Activated CD4-positive, alpha-beta T cell treated with anti-CD3 and anti-CD28 coated beads, Interleukin-2, amount 10 ng/mL, durations not matched to agents 7 days and 5 days (primary cell): ENCODE results near the gene C11orf71. TPM values are rescaled to one million over a fixed set of nuclear protein-coding genes. Genes with fewer than 3 reads are reported as not detected.

Experiments
- CTCF ChIA-PET: fragments of 350-600 bp; sonication (Branson Sonifier 250); formaldehyde crosslinking; loops from one replicate; lab custom pipeline; 2021; ENCODE audit warnings: antibody characterized with exemption; lab: Charles Lee
- POLR2A ChIA-PET: fragments of 350-600 bp; sonication (Branson Sonifier 250); formaldehyde crosslinking; loops from one replicate; lab custom pipeline; 2021; ENCODE audit warnings: antibody characterized with exemption; lab: Charles Lee
- DNase-seq: peaks from one replicate; pipeline ENCODE4 v3.0.0-alpha.2; 2020
- H3K27ac Mint-ChIP-seq: one replicate; pipeline ENCODE4 v1.8.0; 2021; ENCODE audit warnings: mild to moderate bottlenecking, moderate library complexity, mixed read lengths
- H3K27me3 Mint-ChIP-seq: one replicate; pipeline ENCODE4 v1.8.0; 2021; ENCODE audit warnings: mixed read lengths
- H3K36me3 Mint-ChIP-seq: one replicate; pipeline ENCODE4 v1.8.0; 2021; ENCODE audit warnings: low read depth, mixed read lengths
- H3K4me1 Mint-ChIP-seq: one replicate; pipeline ENCODE4 v1.8.0; 2021; ENCODE audit warnings: mixed read lengths
- H3K4me3 Mint-ChIP-seq: one replicate; pipeline ENCODE4 v1.8.0; 2021; ENCODE audit warnings: mild to moderate bottlenecking, moderate library complexity, mixed read lengths
- H3K9me3 Mint-ChIP-seq: one replicate; pipeline ENCODE4 v1.8.0; 2021; ENCODE audit warnings: mixed read lengths
- total RNA-seq, 2 experiments: library from RNA; stranded (reverse); gene quantifications; one replicate each; pipeline ENCODE4 v1.2.3, GENCODE V29; 2021

The C11orf71 gene
- total RNA-seq = 1 to 10 TPM; 6.7 to 7.4 TPM

GRCh38 chr11:114400216-114400914, at the start of gene C11orf71, which contains the start of gene RBM7:
C11orf71 (minus strand) TSS chr11:114400511; CDS start chr11:114400331, 180 bp downstream.
RBM7 (plus strand) TSS chr11:114400666; CDS start chr11:114400672, 6 bp downstream.
- CTCF ChIA-PET = interaction anchor here (0.6 kb wide), 2 partner anchors 9 to 13 kb away, joined by 3 to 5 read pairs; no protein-coding TSS in a partner anchor
- H3K27me3 Mint-ChIP-seq = peaks cover 1% of the 10 kb centered on the region
- peaks cover 37% of the 10 kb centered on the region for H3K36me3 Mint-ChIP-seq
- peak within 1 kb of the TSS; percentile 94 for H3K4me3 Mint-ChIP-seq
- no peaks in the 10 kb centered on the region for H3K9me3 Mint-ChIP-seq
- H3K4me1 Mint-ChIP-seq = peaks cover 49% of the 10 kb centered on the region
- POLR2A ChIA-PET = no interaction called here
- H3K27ac Mint-ChIP-seq = peak within 1 kb of the TSS; percentile 99
- DNase-seq = peak; percentile 98

- POLR2A ChIA-PET = interaction anchor here (0.8 kb wide), 1 partner anchor 11 kb away, joined by 4 read pairs; the partner anchor contains the start of gene REXO2
- Mint-ChIP-seq H3K27ac (no peak overlapping the region), H3K4me1 (peaks cover 5% of the 10 kb centered on the region), H3K4me3 (no peak overlapping the region), H3K36me3 (peaks cover 51% of the 10 kb centered on the region), H3K9me3 (no peaks in the 10 kb centered on the region), H3K27me3 (no peaks in the 10 kb centered on the region)
- CTCF ChIA-PET = no interaction called here
- DNase-seq = no peak
These were observed 49.5 kb upstream of the C11orf71 start for GRCh38 chr11:114449845-114450244.

- Mint-ChIP-seq H3K36me3 (peaks cover 59% of the 10 kb centered on the region), H3K27ac (no peak overlapping the region), H3K4me3 (no peak overlapping the region), H3K9me3 (no peaks in the 10 kb centered on the region), H3K27me3 (no peaks in the 10 kb centered on the region), H3K4me1 (peaks cover 5% of the 10 kb centered on the region)
- ChIA-PET POLR2A (interaction anchor here (0.8 kb wide), 1 partner anchor 10 kb away, joined by 4 read pairs; the partner anchor contains the start of gene REXO2), CTCF (no interaction called here)
- no peak for DNase-seq
These were observed 48.6 kb upstream of the C11orf71 start for GRCh38 chr11:114448749-114449482.

- H3K4me3 Mint-ChIP-seq = no peak overlapping the region
- no peak overlapping the region for H3K27ac Mint-ChIP-seq
- H3K9me3 Mint-ChIP-seq = no peaks in the 10 kb centered on the region
- H3K27me3 Mint-ChIP-seq = no peaks in the 10 kb centered on the region
- no peak for DNase-seq
- H3K36me3 Mint-ChIP-seq = peaks cover 56% of the 10 kb centered on the region
- H3K4me1 Mint-ChIP-seq = peaks cover 5% of the 10 kb centered on the region
- ChIA-PET POLR2A (no interaction called here), CTCF (no interaction called here)
These were observed 47.6 kb upstream of the C11orf71 start for GRCh38 chr11:114447892-114448291.

- H3K9me3 Mint-ChIP-seq = no peaks in the 10 kb centered on the region
These were observed 47.1 kb upstream of the C11orf71 start for GRCh38 chr11:114447444-114447843.

GRCh38 chr11:114442536-114442935, 42.2 kb upstream of the C11orf71 start:
- no peak for DNase-seq
- no peak overlapping the region for H3K27ac Mint-ChIP-seq
- no peak overlapping the region for H3K4me3 Mint-ChIP-seq
- CTCF ChIA-PET = interaction anchor here (0.6 kb wide), 1 partner anchor 26 kb away, joined by 4 read pairs; no protein-coding TSS in a partner anchor
- H3K27me3 Mint-ChIP-seq = no peaks in the 10 kb centered on the region
- H3K4me1 Mint-ChIP-seq = peaks cover 39% of the 10 kb centered on the region
- POLR2A ChIA-PET = no interaction called here
- peaks cover 38% of the 10 kb centered on the region for H3K36me3 Mint-ChIP-seq
- no peaks in the 10 kb centered on the region for H3K9me3 Mint-ChIP-seq

More at GRCh38 chr11:114447444-114447843, 47.1 kb upstream of the C11orf71 start:
- no peak for DNase-seq
- ChIA-PET POLR2A (no interaction called here), CTCF (no interaction called here)
- Mint-ChIP-seq H3K27me3 (no peaks in the 10 kb centered on the region), H3K27ac (no peak overlapping the region), H3K36me3 (peaks cover 55% of the 10 kb centered on the region), H3K4me1 (peaks cover 5% of the 10 kb centered on the region), H3K4me3 (no peak overlapping the region)

GRCh38 chr11:114441921-114442320, 41.6 kb upstream of the C11orf71 start:
- ChIA-PET POLR2A (no interaction called here), CTCF (no interaction called here)
- no peaks in the 10 kb centered on the region for H3K9me3 Mint-ChIP-seq
- peaks cover 37% of the 10 kb centered on the region for H3K4me1 Mint-ChIP-seq
- DNase-seq = no peak
- H3K36me3 Mint-ChIP-seq = peaks cover 32% of the 10 kb centered on the region
- H3K27ac Mint-ChIP-seq = no peak overlapping the region
- no peak overlapping the region for H3K4me3 Mint-ChIP-seq
- no peaks in the 10 kb centered on the region for H3K27me3 Mint-ChIP-seq

GRCh38 chr11:114440971-114441763, 40.9 kb upstream of the C11orf71 start:
- H3K27ac Mint-ChIP-seq = no peak overlapping the region

GRCh38 chr11:114440121-114440860, 40.0 kb upstream of the C11orf71 start:
- H3K4me1 Mint-ChIP-seq = peaks cover 34% of the 10 kb centered on the region
- no peaks in the 10 kb centered on the region for H3K9me3 Mint-ChIP-seq
- H3K36me3 Mint-ChIP-seq = peaks cover 23% of the 10 kb centered on the region
- ChIA-PET POLR2A (no interaction called here), CTCF (interaction anchor here (0.7 kb wide), 1 partner anchor 15 kb away, joined by 3 read pairs; no protein-coding TSS in a partner anchor)
- H3K27ac Mint-ChIP-seq = peak overlapping the region; percentile 93
- no peak for DNase-seq
- H3K4me3 Mint-ChIP-seq = peak overlapping the region; percentile 97
- H3K27me3 Mint-ChIP-seq = no peaks in the 10 kb centered on the region

More at GRCh38 chr11:114440971-114441763, 40.9 kb upstream of the C11orf71 start:
- H3K4me3 Mint-ChIP-seq = no peak overlapping the region
- POLR2A ChIA-PET = no interaction called here
- H3K9me3 Mint-ChIP-seq = no peaks in the 10 kb centered on the region
- DNase-seq = no peak
- peaks cover 26% of the 10 kb centered on the region for H3K36me3 Mint-ChIP-seq
- no peaks in the 10 kb centered on the region for H3K27me3 Mint-ChIP-seq
- CTCF ChIA-PET = no interaction called here
- H3K4me1 Mint-ChIP-seq = peaks cover 34% of the 10 kb centered on the region

- no peaks in the 10 kb centered on the region for H3K9me3 Mint-ChIP-seq
- peaks cover 34% of the 10 kb centered on the region for H3K4me1 Mint-ChIP-seq
- H3K36me3 Mint-ChIP-seq = peaks cover 16% of the 10 kb centered on the region
- no peaks in the 10 kb centered on the region for H3K27me3 Mint-ChIP-seq
- ChIA-PET CTCF (interaction anchor here (0.7 to 0.8 kb wide), 3 partner anchors 13 to 29 kb away, joined by 3 to 4 read pairs (median 3); no protein-coding TSS in a partner anchor), POLR2A (interaction anchor here (0.5 kb wide), 1 partner anchor 10 kb away, joined by 4 read pairs; no protein-coding TSS in a partner anchor)
- H3K27ac Mint-ChIP-seq = peak within 1 kb of the TSS; percentile 93
- DNase-seq = peak; percentile 96
- H3K4me3 Mint-ChIP-seq = peak within 1 kb of the TSS; percentile 97
These were observed 39.2 kb upstream of the C11orf71 start, which contains the start of gene REXO2 for GRCh38 chr11:114439229-114440120. REXO2 (plus strand) TSS chr11:114439467; CDS start chr11:114439529, 62 bp downstream.

GRCh38 chr11:114438303-114438702, 38.0 kb upstream of the C11orf71 start:
- Mint-ChIP-seq H3K4me3 (no peak overlapping the region), H3K27ac (no peak overlapping the region), H3K36me3 (peaks cover 6% of the 10 kb centered on the region), H3K4me1 (peaks cover 34% of the 10 kb centered on the region), H3K27me3 (no peaks in the 10 kb centered on the region), H3K9me3 (no peaks in the 10 kb centered on the region)
- POLR2A ChIA-PET = no interaction called here
- CTCF ChIA-PET = interaction anchor here (0.8 kb wide), 1 partner anchor 28 kb away, joined by 3 read pairs; no protein-coding TSS in a partner anchor
- DNase-seq = no peak
